ENCODE data around the gene SLC38A6. TPM values are rescaled to one million over a fixed set of nuclear protein-coding genes. Genes with fewer than 3 reads are reported as not detected.
A peak's percentile ranks its signal among the peaks of the same experiment; 100 is the strongest.
"Not testable (repeated sequence)": the region's sequence is repeated elsewhere in the genome, so short reads cannot be mapped to it uniquely, and the experiment has no call there.

Gene SLC38A6
- total RNA-seq, 6 experiments from 2014 or later: 9.7 to 13.8 (median 11.1) TPM

GRCh38 chr14:61064210-61064609 is 83.2 kb downstream of the SLC38A6 start:
- H3K27me3 Mint-ChIP-seq (ENCODE audit: insufficient read depth): no peaks in the 10 kb centered on the region; the same call in 1 of the 2 replicates
- DNase-seq: no peak
- H3K9me3 Mint-ChIP-seq: peaks cover 4% of the 10 kb centered on the region; the same call in 1 of the 2 replicates
- H3K27ac Mint-ChIP-seq: no peak overlapping the region
- H3K4me1 Mint-ChIP-seq (ENCODE audit: low read depth): no peaks in the 10 kb centered on the region
- TF ChIP-seq, protein P1, sequence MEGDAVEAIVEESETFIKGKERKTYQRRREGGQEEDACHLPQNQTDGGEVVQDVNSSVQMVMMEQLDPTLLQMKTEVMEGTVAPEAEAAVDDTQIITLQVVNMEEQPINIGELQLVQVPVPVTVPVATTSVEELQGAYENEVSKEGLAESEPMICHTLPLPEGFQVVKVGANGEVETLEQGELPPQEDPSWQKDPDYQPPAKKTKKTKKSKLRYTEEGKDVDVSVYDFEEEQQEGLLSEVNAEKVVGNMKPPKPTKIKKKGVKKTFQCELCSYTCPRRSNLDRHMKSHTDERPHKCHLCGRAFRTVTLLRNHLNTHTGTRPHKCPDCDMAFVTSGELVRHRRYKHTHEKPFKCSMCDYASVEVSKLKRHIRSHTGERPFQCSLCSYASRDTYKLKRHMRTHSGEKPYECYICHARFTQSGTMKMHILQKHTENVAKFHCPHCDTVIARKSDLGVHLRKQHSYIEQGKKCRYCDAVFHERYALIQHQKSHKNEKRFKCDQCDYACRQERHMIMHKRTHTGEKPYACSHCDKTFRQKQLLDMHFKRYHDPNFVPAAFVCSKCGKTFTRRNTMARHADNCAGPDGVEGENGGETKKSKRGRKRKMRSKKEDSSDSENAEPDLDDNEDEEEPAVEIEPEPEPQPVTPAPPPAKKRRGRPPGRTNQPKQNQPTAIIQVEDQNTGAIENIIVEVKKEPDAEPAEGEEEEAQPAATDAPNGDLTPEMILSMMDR (IDR thresholded peaks at IDR 0.05): peak; percentile 42
- no peak overlapping the region for H3K4me3 Mint-ChIP-seq
- H3K36me3 Mint-ChIP-seq (ENCODE audit: low read depth): peaks cover 10% of the 10 kb centered on the region

DNA sequence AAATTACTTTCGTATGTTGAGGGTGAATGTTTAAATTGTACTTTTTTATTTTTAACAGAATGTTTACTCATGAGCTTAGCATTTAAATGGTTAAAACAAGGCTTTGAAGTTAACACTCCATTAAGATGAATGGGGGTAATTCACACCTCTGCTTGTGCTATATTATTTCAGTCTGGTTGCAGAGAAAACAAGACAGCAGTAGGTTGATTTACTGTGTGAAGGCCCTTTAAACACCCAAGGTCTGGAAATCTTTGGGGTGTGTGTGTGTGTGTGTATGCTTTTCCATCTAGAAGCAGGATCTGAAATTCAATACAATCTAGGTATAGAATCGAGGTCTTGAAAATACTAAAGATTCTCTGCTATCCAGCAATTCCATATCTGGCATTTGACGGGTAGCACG is 83.8 kb downstream of the SLC38A6 start:
- peaks cover 17% of the 10 kb centered on the region for H3K36me3 Mint-ChIP-seq (ENCODE audit: low read depth)
- no peak overlapping the region for H3K27ac Mint-ChIP-seq
- H3K9me3 Mint-ChIP-seq: peaks cover 4% of the 10 kb centered on the region; the same call in 1 of the 2 replicates
- H3K4me3 Mint-ChIP-seq: no peak overlapping the region
- H3K4me1 Mint-ChIP-seq (ENCODE audit: low read depth): no peaks in the 10 kb centered on the region
- H3K27me3 Mint-ChIP-seq (ENCODE audit: insufficient read depth): no peaks in the 10 kb centered on the region; the same call in 1 of the 2 replicates
- DNase-seq: no peak
- TF ChIP-seq, protein P1 (IDR thresholded peaks at IDR 0.05): no peak

DNA sequence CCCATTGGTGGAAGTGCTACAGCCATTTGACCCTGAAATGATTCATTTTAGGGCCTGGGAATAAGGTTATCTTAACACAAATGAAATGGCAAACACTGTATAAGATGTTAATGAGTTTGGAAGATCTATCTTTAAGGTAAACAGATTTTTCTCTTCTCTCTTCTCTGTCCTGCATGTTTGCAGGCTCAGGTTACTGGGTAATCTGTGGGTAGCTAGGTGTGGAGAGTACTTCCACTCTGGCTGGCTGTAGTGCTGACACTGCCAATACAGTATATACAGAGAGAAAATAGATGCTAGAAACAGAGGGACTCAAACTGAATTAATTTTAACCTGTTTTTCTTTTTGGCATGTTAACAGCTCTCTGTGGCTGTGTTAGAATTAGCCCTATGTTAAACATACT is 84.6 kb downstream of the SLC38A6 start:
- Mint-ChIP-seq H3K4me3 (no peak overlapping the region), H3K4me1 (ENCODE audit: low read depth) (no peaks in the 10 kb centered on the region), H3K27ac (no peak overlapping the region), H3K27me3 (ENCODE audit: insufficient read depth) (no peaks in the 10 kb centered on the region; the same call in 1 of the 2 replicates), H3K36me3 (ENCODE audit: low read depth) (peaks cover 24% of the 10 kb centered on the region), H3K9me3 (peaks cover 4% of the 10 kb centered on the region; the same call in 1 of the 2 replicates)
- DNase-seq: no peak
- TF ChIP-seq, protein P1 (IDR thresholded peaks at IDR 0.05): no peak

DNA sequence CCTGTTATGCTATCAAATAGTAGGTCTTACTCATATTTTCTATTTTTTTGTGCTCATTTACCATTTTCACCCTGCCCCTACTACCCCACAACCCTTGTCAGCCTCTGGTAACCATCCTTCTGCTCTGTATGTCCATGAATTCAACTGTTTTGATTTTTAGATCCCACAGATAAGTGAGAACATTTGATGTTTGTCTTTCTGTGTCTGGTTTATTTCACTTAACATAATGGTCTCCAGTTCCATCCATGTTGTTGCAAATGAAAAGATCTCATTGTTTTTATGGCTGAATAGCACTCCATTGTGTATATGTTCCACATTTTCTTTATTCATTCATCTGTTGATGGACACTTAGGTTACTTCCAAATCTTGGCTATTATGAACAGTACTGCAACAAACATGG is 91.4 kb downstream of the SLC38A6 start:
- H3K4me1 Mint-ChIP-seq (ENCODE audit: low read depth); H3K27me3 Mint-ChIP-seq (ENCODE audit: insufficient read depth); H3K4me3 Mint-ChIP-seq; DNase-seq; H3K9me3 Mint-ChIP-seq; H3K27ac Mint-ChIP-seq: not testable (repeated sequence)
- peaks cover 29% of the 10 kb centered on the region for H3K36me3 Mint-ChIP-seq (ENCODE audit: low read depth)

DNA sequence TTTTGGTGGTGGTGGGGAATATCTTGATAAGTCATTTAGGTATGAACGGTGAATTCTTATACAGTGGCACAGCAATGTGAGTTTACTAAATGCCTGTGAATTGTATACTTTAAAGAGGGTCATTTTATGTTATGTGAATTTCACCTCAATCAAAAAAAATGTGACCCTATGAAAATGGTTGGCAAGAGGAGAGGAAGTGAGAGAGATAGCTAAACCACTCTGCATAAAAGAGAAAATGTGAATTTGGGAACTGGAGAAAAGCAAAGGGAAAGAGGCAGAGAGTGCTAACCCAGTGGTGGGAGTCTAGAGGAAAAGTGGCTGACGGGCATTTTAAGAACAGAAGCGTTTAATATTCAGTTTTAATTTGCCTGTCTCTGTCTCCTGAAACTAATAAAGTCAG is 93.8 kb downstream of the SLC38A6 start:
- peaks cover 13% of the 10 kb centered on the region for H3K4me1 Mint-ChIP-seq (ENCODE audit: low read depth)
- H3K27ac Mint-ChIP-seq: no peak overlapping the region
- TF ChIP-seq, protein P1 (IDR thresholded peaks at IDR 0.05): no peak
- H3K27me3 Mint-ChIP-seq (ENCODE audit: insufficient read depth): no peaks in the 10 kb centered on the region
- no peaks in the 10 kb centered on the region for H3K9me3 Mint-ChIP-seq
- DNase-seq: no peak
- H3K4me3 Mint-ChIP-seq: no peak overlapping the region
- peaks cover 26% of the 10 kb centered on the region for H3K36me3 Mint-ChIP-seq (ENCODE audit: low read depth)

DNA sequence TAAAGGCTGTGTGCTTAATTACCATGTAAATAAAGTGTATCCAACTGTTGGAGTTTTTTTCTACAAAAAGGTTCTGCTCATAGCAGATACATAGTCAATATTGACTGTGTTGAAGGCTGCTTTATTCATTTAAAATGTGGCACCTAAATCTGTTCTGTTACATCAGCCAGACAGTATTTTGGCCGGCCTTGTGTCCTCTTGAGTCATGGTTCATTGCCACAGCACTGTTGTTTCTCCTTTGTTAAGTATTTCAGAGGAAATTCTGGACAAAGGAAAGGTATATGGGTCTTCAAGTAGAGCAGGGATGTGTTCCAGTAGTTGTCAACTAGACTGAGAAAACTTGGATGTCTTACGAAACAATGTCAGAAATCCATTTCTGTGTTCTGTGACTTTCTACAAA is 95.5 kb downstream of the SLC38A6 start:
- Mint-ChIP-seq H3K36me3 (ENCODE audit: low read depth) (peaks cover 23% of the 10 kb centered on the region), H3K9me3 (no peaks in the 10 kb centered on the region), H3K4me3 (no peak overlapping the region), H3K4me1 (ENCODE audit: low read depth) (peaks cover 29% of the 10 kb centered on the region), H3K27ac (no peak overlapping the region), H3K27me3 (ENCODE audit: insufficient read depth) (no peaks in the 10 kb centered on the region)
- DNase-seq: no peak
- TF ChIP-seq, protein P1 (IDR thresholded peaks at IDR 0.05): no peak
